Retina (tissue), 1 donor: ENCODE measurements around the gene PHAF1.

ENCODE experiments used
- DNase-seq: peaks from one replicate; pipeline ENCODE4 v3.0.0-alpha.2; 2016

PHAF1 gene

DNA sequence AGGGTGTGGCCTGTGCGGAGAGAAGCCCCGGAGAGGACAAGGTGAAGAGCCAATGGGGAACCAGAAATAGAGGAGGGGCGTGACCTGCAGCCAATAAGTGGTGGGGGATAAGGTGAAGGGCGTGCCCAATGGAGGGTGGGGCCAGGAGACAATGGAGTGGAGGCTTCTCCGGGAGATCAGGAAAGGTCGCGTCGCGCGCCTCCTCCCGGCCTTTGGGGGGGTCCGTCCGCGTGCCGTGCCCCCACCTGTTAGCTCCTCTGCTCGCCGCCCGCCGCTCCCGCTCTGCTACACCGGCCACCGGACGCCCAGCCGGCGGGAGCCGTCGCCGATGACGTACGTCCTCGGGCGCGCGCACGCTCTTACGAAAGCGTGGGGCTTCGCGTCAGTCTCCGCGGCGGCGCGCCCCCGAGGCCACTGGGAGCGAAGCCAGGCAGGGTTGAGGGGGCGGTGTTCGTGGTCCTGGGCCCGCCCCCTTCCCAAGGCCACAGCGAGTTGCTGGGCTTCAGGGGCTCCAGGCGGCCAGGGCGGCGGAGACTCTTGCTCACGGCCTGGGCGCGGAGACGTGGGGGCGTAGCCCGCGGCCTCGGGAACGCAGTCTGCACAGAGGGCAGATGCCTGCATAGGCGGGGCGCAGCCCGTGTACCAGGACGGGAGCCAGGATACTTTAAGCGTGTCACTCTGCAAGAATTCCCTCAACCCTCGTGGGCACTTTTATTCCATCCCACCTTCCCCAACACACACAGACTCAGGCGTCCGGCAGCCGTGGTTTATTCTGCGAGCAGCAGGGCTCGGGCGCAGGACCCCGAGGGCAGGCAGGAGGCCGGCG lies 74.1 kb downstream of the PHAF1 start, which contains the start of gene MATCAP1:
Gene MATCAP1, minus strand, starts transcription at position 337 of the 826 bp plus-strand sequence. CDS start 3,353 bp downstream, outside the sequence.
- peak; percentile 100 for DNase-seq

DNA sequence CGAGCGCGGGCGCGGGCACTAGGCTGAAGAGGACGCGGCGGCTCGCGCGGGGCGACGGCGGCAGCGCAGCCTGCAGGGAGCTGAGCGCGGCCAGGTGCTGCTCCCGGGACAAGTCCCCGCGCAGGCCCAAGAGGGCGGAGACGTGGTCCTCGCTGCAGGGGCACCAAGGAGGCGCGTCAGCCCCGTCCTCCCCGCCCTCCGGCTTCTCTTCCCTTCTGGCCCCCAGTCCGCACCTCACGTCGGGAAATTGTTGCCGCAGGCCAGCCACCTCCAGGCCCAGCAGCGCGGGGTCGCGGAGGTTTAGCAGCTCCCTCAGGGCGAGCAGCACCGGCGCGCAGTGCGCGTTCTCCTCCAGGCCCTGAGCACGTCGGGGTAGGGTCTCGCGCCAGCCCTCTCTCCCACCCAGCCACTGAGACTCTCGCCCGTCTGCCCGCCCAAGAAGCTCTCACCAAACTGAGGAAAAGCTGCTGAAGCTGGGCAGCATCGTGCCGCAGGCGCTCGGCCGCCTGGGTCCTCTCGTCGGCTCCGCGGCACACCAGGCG lies 74.8 kb downstream of the PHAF1 start:
- DNase-seq = peak; percentile 35

DNA sequence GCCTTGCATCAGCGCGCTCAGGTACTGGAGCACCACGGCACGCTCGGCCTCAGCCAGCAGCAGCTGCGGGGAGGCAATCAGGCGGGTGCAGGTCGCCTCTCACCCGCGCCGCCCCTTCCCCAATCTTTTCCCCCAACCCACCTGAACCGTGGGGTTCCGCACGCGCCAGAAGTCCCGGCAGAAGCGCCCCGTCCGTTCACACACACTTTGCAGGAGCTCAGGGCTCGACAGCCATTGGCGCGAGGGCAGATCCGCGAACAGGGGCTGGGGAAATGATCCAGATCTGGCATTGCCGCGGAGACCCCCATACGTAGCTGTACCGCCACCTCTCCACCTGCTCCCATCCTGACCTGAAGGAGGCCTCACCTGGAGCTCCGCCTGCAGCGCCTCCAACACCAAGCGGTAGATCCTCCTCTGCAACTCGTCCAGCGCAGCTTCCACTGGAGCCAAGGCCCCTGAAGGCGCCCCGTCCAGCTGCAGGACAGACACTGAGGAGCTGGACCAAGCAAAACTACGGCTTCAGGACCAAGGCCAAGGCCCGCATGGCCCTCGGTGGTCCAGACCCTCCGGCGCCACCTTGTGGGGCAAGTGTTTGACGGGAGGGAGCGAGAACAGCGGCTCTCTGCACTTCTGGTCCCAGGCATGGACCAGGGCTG lies 75.4 kb downstream of the PHAF1 start:
- DNase-seq = peak; percentile 89

DNA sequence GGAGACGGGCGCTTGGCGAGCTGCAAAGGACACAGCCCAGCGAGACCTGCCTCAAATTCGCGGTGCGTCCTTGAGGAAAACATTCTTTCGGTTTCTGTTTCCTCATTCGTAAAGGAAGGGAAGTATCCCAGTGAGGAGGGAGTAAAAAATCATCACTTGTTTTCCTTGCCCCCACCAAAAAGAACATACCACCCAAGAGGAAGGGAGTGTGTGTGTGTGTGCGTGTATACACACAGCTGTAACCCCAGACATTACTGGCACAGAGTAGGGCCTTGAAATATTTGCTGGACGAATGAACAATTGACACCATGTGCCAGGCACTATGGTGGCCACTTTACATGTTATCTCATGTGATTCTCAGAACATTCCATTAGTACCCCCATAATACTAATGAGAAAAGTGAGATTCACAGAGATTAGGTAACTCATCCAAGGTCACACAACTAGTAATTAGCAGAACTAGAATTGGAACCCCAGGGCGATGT lies 76.0 kb downstream of the PHAF1 start:
- DNase-seq = no peak

DNA sequence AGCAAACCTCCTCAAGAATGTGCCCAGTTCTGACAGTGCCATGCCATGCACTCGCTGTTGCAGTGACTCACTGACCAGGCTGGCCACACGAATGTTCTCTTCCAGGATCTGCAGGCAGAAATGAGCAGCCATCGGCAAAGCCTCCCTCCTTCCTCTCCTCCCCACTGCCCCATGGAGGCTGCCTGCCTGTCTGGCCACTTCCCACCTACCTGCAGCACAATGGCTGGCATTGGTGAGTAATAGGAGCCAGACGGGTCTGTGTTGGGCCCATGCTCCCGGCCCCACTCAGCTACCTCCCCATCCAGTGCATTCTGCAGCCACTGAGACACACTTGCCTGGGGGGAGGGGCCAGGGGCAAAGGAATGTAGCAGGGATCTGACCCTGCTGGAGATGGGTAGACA lies 76.8 kb downstream of the PHAF1 start:
- DNase-seq = no peak

DNA sequence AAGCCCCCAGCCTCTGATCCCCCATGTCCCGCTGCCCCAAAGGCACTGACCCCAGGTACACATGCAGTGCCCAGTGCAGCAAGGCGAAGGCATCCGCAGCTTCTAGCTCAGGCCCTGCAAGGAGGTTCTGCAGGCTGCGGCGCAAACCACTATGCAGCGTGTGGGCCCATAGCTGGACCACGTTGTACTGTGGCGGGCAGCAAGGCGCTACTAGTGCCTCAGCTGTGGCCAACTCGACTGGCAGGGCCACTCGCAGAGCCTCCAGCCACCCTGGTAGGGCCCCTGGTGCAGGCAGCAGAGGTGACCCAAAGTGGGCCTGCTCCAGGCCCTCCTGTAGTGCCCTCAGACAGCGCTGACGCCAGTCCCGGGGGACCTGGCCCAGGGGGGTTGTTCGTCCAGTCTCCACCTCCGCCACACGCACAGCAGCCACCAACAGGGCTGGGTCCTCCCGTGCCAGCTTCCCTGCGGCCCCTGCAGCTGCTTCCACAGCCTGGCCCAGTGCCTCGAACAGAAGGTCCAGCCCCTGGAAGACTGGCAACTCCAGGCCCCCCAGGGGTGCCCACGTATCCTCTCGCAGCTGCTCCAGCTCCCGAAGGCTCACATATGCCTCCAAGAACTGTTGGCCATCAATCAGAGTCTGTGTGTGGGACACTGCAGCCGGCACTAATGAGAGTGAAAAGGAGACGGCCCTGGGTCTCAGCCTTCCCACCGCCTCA lies 77.6 kb downstream of the PHAF1 start:
- DNase-seq = no peak

DNA sequence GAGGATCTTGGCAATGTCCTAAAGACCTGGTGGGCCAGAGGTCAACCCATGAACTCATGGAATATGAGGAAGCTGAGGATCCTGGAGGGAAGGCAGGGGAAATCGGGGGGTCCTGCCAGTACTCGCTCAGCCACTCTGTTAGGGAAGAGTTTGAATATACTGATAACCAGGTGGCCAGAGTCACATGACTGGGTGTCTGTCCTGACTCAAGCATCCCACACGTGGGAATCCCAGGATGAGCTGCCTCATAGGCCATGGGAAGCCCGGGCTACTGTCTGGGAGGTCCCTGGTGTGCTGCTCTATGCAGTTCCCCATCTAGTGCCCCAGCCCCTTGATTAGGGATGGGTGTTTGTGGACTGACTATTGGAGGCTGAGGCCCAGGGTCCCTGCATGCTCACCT lies 78.6 kb downstream of the PHAF1 start:
- no peak for DNase-seq

DNA sequence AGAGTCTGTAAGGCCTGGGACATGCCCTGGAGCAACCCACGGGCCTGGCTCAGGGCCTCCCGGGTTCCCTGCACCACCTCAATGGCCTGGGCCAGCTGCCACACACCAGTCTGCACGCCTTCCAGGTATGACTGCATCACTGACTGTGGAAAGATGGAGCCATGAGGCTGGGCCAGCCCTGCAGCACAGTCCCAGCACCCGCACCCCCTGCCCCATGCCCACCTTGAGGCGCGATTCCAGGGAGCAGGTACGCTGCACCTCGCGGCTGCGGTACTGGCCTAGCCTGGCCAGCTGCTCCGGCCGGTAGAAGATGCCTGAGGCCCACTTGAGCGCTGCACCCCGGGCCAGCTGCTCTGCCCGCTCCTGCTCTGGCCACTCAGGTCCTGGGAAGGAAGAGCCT lies 79.1 kb downstream of the PHAF1 start:
- no peak for DNase-seq

DNA sequence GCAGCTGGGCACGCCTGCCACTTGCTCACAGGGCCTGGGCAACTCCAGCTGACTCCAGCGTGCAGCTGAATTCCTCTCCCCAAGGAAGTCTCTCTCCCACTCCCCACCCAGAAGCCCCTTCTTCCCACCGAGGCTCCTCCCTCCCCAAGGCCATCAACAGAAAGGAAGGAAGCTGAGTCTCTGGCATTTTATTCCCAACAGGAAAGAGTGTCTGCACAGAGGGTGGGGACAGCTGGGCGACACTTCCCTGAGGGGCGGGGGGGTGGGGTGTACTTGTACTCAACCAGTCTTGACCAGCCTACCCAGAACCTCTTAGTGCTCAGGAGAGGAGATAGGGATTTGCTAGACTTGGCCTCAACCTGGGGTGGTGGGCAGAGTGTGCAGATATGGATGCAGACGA lies 80.3 kb downstream of the PHAF1 start, which contains the start of gene EXOC3L1:
Gene EXOC3L1, minus strand, starts transcription at position 96 of the 400 bp plus-strand sequence. CDS start 460 bp downstream, outside the sequence.
- no peak for DNase-seq

DNA sequence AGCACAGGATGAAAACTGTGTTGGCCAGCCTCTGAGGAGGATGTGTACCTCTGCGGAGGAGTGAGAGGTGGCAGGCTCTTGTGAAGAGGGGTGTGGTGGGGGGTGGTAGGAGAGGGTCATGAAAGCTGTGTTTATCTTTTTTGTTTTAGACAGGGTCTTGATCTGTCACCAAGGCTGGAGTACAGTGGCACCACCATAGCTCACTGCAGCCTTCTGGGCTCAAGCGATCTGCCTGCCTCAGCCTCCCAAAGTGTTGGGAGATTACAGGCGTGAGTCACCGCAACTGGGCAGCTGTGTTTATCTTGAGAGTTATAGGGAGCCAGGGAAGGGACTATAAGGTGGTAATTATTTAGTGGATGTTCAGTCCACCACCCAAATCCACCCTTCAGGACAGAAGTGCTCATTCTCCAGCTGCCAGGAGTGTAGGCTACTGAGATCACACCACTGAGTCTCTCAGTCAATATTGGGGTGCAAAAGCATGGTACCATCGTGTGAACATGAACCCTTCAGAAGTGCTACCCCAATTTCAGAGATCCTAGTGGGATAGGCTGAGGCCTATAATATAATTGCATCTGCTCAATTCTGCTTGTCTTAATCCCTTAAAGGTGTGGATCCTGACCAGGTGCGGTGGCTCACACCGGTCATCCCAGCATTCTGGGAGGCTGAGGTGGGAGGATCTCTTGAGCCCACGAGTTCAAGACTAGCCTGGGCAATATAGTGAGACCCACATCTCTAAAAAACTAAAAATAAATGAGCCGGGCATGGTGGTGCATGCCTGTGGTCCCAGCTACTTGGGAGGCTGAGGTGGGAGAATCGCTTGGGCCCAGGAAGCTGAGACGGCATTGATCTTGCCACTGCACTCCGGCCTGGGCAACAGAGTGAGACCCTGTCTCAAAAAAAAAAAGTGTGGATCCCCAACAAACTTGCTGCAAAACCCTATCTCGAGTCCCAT lies 81.0 kb downstream of the PHAF1 start:
- no peak for DNase-seq

DNA sequence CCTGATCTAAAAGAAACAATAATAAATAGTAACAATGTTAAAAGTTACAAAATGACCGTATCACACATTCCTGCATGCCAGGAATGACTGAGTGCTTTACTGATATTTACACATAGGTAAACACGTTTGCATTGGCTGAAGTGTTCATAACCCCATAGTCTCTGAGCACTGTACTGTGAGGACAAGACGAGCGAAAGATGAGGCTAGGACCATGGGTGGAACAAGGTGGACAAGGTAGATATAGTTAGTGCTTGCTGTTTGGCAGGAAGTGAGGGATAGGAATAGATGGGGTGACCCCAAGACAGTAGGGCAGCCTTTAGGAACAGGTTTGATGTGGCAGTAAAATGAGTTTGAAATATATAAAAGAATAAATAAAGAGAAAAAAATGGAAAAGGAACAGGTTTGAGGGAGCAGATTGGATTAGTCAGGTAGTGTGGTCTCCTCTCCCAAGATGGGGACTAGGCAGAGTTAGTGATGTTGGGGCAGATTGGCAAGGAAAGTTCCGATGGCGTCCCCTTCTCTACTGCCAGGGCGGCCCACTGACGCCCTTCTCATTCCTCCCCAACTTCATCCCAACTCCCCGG lies 81.8 kb downstream of the PHAF1 start:
- DNase-seq = no peak

DNA sequence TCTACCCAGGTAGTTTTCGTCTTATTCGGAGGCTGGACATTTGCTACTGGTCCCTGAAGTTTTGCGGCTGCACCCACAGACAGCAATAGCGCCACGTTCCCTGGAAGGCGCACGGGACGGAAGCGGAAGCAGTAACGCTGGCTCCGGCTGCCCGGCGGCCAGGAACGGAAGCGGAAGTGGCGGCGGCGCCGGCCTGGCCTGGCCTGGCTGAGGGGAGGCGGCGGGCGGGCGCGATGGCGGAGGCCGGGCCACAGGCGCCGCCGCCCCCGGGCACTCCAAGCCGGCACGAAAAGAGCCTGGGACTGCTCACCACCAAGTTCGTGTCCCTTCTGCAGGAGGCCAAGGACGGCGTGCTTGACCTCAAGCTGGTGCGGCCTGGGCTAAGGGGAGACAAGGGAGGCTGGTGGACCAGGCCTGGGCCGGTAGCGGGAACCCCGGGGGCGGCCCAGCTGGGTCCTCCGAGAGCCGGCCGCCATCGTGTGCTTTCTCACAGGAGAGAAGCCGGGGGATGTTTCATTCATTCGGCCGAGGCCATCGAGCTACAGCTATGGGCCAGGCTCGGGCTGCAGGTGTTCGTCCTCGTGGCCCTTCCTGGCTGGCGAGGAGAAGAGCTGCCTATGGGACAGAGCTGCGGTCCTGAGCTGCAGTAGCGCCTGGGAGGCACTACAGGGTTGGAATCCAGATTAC lies 82.4 kb downstream of the PHAF1 start, which contains the start of gene E2F4:
Gene E2F4, plus strand, starts transcription at position 161 of the 687 bp plus-strand sequence. Its CDS starts 73 bp downstream, at position 234.
- peak; percentile 91 for DNase-seq

DNA sequence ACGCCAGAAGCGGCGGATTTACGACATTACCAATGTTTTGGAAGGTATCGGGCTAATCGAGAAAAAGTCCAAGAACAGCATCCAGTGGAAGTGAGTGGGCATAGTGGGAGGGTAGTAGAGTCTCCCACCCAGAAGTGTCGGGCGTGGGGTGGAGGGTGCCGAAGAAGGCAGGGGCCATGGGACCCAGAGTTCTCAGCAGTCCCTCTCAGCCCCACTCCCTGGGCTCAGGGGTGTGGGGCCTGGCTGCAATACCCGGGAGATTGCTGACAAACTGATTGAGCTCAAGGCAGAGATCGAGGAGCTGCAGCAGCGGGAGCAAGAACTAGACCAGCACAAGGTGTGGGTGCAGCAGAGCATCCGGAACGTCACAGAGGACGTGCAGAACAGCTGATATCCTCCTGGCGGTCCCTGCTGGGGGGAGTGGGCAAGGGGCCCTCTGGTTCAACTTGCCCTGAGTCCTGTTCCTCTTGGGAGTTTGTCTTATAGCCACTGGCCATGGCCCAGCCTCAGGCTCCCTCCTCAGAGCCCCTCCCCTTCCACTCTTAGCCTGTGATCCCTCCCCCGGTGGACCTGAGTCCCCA lies 83.1 kb downstream of the PHAF1 start:
- DNase-seq = no peak

DNA sequence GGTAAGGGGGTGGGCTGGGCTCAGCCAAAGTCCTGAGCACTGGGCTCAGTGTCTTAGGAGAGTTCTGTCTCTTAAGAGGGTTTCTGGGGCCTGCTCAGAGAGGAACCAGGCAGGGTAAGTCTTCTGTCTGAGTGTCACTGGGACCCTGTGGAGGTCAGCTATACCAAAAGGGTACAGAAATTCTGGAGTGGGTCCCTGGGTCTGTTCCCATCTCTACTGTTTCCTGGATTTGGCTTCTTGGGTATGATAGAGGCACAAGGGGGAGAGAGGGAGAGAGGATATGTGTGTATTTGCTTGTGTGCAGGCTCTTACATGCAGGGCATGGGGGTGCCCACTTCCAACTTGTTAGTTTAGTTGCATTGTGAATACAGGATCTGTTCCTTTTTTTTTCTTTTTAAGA lies 83.8 kb downstream of the PHAF1 start:
- no peak for DNase-seq

DNA sequence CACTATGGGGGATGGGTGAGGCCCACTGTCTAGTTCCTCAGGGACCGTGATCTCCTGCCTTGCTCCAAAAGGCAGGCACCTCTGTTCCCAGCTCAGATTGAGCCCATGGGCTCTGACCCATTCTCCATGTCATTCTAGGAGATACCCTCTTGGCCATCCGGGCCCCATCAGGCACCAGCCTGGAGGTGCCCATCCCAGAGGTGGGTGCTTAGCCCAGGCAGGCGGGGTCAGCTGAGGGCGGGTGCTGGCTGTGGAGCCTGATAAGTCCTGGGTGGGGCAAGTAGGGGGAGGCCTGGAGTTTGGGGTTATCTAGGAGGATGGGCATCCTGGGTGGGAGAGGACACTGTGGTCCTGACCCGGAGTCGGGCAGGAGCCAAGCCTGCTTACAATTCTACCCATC lies 84.5 kb downstream of the PHAF1 start:
- DNase-seq = no peak

DNA sequence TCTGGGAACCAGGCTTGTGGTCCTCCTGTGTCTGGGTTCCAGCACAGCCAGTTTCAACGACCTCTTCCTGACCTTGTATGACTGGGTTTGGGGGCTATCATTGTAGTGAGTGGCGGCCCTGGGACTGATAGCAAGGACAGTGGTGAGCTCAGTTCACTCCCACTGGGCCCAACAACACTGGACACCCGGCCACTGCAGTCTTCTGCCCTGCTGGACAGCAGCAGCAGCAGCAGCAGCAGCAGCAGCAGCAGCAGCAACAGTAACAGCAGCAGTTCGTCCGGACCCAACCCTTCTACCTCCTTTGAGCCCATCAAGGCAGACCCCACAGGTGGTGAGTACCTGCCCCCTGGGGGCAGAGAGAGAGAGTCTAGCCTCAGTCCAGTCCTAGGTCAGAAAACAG lies 85.9 kb downstream of the PHAF1 start:
- DNase-seq = no peak

DNA sequence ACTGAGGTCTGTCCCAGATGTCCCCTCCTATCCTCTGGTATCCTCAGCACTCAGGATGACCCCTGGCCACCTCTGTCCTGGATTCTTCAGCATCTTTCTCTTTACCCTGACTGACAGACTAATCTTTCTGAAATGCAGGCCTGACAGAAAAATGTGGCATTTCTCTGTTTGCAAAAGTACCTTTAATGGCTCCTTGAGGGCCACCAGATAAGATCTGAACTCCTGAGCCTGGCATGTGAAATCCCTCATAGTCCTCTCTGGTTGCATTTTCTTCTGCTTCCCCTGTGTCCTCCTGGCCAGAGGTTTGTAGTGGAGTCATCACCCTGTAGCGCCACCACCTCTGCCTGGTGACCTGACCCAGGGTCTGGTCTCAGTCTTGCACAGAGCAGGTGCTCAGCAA lies 87.1 kb downstream of the PHAF1 start:
- DNase-seq = no peak

DNA sequence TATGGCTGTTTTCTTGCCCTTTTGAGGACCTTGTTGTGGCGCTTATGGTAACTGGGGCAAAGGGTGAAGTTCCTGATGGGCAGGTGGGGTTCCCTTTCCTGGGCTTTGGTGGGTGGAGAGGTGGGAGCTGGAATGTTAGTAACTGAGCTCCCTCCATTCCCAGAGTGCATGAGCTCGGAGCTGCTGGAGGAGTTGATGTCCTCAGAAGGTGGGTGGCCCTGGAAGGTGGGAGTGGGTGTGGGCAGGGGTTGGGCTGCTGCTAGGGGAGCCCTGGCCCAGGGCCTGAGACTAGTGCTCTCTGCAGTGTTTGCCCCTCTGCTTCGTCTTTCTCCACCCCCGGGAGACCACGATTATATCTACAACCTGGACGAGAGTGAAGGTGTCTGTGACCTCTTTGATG lies 88.0 kb downstream of the PHAF1 start:
- no peak for DNase-seq
